ENCODE data around the gene EYS.

Gene EYS

DNA sequence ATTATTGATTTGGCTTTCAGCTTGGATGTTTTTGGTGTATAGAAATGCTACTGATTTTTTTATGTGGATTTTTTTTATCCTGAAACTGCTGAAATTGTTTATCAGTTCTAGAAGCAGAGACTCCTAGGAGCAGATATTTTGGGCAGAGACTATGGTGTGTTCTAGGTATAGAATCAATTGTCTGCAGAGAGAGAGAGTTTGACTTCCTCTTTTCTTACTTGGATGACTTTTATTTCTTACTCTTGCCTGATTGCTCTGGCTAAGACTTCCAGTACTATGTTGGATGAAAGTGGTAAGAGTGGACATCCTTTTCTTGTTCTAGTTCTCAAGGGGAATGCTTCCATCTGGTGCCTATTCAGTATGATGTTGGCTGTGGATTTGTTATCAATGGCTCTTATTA lies 1700.8 kb downstream of the EYS start:
- TF ChIP-seq TSHZ2 (CRISPR knock-in tag; IDR thresholded peaks at IDR 0.05) (no peak), ZNF70 (CRISPR knock-in tag; IDR thresholded peaks at IDR 0.05) (no peak), OSR1 (CRISPR knock-in tag; IDR thresholded peaks at IDR 0.05) (no peak), ZFP3 (CRISPR knock-in tag; IDR thresholded peaks at IDR 0.05) (no peak), ZNF8 (CRISPR knock-in tag; IDR thresholded peaks at IDR 0.05) (no peak), RARB (CRISPR knock-in tag; IDR thresholded peaks at IDR 0.05) (no peak), GLIS3 (CRISPR knock-in tag; IDR thresholded peaks at IDR 0.05) (no peak), ZFP30 (CRISPR knock-in tag; IDR thresholded peaks at IDR 0.05) (no peak)
- TF ChIP-seq, protein P1, sequence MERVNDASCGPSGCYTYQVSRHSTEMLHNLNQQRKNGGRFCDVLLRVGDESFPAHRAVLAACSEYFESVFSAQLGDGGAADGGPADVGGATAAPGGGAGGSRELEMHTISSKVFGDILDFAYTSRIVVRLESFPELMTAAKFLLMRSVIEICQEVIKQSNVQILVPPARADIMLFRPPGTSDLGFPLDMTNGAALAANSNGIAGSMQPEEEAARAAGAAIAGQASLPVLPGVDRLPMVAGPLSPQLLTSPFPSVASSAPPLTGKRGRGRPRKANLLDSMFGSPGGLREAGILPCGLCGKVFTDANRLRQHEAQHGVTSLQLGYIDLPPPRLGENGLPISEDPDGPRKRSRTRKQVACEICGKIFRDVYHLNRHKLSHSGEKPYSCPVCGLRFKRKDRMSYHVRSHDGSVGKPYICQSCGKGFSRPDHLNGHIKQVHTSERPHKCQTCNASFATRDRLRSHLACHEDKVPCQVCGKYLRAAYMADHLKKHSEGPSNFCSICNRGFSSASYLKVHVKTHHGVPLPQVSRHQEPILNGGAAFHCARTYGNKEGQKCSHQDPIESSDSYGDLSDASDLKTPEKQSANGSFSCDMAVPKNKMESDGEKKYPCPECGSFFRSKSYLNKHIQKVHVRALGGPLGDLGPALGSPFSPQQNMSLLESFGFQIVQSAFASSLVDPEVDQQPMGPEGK (CRISPR knock-in tag; IDR thresholded peaks at IDR 0.05; ENCODE audit: borderline replicate concordance): no peak
- ATAC-seq: no peak

DNA sequence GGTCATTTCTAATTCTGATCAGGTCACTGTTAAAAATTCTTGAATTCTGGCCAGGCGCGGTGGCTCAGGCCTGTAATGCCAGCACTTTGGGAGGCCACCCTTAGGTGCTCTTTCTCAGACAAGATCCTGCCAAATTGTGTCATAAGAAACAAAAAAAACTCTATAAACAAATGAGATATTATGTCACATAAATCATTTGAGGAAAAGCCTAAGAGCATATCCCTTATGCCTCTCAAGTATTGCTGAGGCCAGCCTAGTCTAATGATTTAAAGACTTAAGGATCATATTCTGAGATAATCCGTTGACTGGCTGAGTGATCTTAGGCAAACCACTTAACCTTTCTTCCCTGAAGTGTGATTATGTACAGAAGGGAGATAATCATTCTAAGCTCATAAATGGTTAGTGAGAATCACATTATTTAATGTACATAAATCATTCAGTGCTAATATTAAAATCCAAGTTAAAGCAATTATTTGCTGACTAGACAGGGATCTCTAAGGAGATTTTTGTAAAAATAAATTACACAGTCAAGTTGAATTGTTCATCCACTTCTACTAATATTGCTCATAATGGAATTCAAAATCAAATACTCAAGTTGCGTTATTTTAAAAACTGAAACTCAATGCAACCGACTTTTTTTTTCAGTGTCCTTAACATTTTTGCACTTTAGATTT lies 1706.1 kb downstream of the EYS start:
- no peak for ATAC-seq
- TF ChIP-seq TCF4 (CRISPR knock-in tag; IDR thresholded peaks at IDR 0.05; ENCODE audit: borderline replicate concordance) (no peak), ESRRG (CRISPR knock-in tag; IDR thresholded peaks at IDR 0.05) (no peak), GLIS3 (CRISPR knock-in tag; IDR thresholded peaks at IDR 0.05) (no peak), ZNF70 (CRISPR knock-in tag; IDR thresholded peaks at IDR 0.05) (no peak), ZC3H10 (CRISPR knock-in tag; IDR thresholded peaks at IDR 0.05) (no peak), TOX (CRISPR knock-in tag; IDR thresholded peaks at IDR 0.05; ENCODE audit: borderline replicate concordance) (no peak), ARNTL (CRISPR knock-in tag; IDR thresholded peaks at IDR 0.05; ENCODE audit: borderline replicate concordance, low read depth) (no peak), ZFP30 (CRISPR knock-in tag; IDR thresholded peaks at IDR 0.05) (no peak), ZFP3 (CRISPR knock-in tag; IDR thresholded peaks at IDR 0.05) (no peak), CSDC2 (CRISPR knock-in tag; IDR thresholded peaks at IDR 0.05) (no peak), CSRNP3 (CRISPR knock-in tag; IDR thresholded peaks at IDR 0.05) (no peak), RARB (CRISPR knock-in tag; IDR thresholded peaks at IDR 0.05) (no peak)
- TF ChIP-seq, protein P1 (CRISPR knock-in tag; IDR thresholded peaks at IDR 0.05; ENCODE audit: borderline replicate concordance): no peak

DNA sequence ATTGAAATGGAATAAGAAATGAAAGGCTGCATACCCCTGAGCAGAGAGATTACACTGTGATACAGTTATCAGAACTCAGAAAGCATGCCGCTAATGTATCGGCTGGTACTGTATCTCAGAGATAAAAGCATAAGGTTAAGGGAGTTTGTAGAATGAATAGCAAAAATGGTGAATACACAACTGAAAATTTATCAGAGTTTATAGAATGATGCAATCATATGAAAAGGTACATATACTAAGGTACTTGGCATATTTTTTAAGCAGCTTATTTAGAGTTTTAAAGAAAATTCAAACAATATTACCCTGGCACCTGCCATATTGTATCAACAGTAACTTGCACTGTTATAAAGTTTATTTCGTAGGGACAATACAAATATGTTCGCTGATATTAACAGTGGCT lies 1707.4 kb downstream of the EYS start:
- ATAC-seq: no peak
- TF ChIP-seq ZNF8 (CRISPR knock-in tag; IDR thresholded peaks at IDR 0.05): no peak
- no peak for TF ChIP-seq ZNF565 (CRISPR knock-in tag; conservative IDR thresholded peaks at IDR 0.05; ENCODE audit: low read depth)
- TF ChIP-seq CSRNP3 (CRISPR knock-in tag; IDR thresholded peaks at IDR 0.05): no peak
- TF ChIP-seq TOX (CRISPR knock-in tag; IDR thresholded peaks at IDR 0.05; ENCODE audit: borderline replicate concordance): no peak
- TF ChIP-seq OSR1 (CRISPR knock-in tag; IDR thresholded peaks at IDR 0.05): no peak
- no peak for TF ChIP-seq RARB (CRISPR knock-in tag; IDR thresholded peaks at IDR 0.05)
- TF ChIP-seq ZNF70 (CRISPR knock-in tag; IDR thresholded peaks at IDR 0.05): no peak
- no peak for TF ChIP-seq BACH2 (CRISPR knock-in tag; IDR thresholded peaks at IDR 0.05; ENCODE audit: borderline replicate concordance)
- no peak for TF ChIP-seq ZC3H10 (CRISPR knock-in tag; IDR thresholded peaks at IDR 0.05)
- no peak for TF ChIP-seq TSHZ2 (CRISPR knock-in tag; IDR thresholded peaks at IDR 0.05)
- TF ChIP-seq PPARA (CRISPR knock-in tag; IDR thresholded peaks at IDR 0.05; ENCODE audit: borderline replicate concordance): no peak

Measured in SK-N-SH treated with all-trans-retinoic acid at 6 μM for 48 hours (cell line).